Measurements from ENCODE around the gene NUDCD3.

DNA sequence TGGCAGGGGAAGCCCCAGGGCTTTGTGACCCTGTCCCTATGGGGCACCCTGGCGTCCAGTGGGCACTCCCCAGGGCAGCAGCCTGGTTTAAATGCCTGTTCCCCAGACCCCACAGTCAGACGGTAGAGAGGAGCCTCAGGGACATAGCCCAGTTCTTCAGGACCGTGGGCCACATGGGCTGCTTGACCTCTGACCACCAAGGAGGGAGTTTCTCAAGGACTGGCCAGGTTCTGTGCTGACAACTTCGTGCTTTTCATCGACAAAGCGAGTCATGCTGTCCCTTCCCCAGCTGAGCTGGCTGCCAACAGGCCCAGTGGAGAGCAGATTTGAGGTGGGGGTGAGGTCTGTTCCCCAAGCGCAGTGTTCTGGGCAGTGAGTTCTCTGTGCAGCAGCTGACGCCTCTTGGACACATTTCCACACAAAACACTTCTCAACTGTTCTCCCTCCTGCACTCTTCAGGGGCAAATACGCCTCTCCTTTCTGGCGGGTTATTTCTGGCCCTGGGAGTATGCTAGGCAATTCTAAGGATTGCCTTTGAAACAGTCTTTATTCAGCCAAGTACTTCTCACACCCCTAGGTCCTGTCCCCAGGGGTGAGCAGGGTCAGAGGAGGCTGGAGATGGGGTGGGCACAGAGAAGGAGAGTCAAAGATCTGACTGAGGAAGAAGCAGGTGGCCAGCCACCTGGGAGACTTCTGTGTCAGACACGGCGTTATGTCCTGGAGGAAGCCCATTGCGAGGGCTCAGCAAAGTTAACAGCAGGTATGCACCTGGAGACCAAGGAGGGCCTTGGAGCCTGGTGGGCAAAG is 107.8 kb downstream of the NUDCD3 start:
- TF ChIP-seq, protein P1, sequence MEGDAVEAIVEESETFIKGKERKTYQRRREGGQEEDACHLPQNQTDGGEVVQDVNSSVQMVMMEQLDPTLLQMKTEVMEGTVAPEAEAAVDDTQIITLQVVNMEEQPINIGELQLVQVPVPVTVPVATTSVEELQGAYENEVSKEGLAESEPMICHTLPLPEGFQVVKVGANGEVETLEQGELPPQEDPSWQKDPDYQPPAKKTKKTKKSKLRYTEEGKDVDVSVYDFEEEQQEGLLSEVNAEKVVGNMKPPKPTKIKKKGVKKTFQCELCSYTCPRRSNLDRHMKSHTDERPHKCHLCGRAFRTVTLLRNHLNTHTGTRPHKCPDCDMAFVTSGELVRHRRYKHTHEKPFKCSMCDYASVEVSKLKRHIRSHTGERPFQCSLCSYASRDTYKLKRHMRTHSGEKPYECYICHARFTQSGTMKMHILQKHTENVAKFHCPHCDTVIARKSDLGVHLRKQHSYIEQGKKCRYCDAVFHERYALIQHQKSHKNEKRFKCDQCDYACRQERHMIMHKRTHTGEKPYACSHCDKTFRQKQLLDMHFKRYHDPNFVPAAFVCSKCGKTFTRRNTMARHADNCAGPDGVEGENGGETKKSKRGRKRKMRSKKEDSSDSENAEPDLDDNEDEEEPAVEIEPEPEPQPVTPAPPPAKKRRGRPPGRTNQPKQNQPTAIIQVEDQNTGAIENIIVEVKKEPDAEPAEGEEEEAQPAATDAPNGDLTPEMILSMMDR (IDR thresholded peaks at IDR 0.05) = no peak
- TF ChIP-seq ZFX (IDR thresholded peaks at IDR 0.05; ENCODE audit: borderline replicate concordance) = no peak
